ENCODE measurements around the gene TCP11X2.

DNA sequence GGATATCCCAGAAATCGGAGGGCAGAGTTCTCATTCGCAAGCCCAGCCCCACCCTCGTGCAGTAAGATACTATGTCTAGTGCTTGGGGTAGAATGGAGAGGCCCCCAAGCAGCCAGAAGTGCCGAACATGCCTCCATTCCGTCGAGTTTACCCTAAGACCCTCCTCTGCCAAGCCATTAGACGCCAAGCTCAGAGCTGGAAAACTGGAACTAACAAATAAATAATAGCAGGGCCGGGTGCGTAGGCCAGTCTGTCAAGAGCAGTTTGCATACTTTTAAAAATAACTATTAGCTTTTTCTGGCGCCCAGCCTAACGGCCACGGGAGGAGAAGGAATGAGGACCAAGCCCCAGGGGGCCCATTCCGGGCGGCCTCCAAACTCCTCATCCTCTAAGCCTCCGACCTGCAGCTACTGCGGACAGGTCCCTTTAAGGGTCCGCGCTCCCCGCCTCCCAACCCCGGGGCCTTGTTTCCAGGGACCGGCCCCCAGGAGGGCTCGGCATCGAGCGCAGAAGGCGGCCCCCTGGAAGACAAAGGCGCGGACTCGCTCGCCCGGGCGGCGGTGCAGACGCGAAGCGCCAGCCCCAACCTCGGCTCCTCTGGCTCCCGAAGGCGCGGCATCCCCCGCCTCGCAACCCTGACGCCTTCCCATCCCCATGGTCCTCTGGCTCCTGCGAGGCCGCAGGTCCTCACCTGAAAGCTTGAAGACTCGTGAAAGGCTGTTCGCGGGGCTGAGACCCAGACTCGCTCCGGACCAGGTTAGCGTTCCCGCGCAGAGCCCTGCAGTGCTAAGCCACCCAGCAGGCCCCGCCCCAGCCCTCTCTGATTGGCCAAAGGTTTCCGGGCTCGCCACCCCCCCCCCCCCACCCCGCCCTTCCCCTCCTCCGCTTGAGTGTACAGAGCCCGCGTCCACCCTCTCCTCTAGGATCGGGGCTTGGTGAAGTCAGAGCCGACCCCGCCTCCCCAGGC, 44.6 kb upstream of the TCP11X2 start, which contains the start of gene TMSB15A:
- TF ChIP-seq, protein P1, sequence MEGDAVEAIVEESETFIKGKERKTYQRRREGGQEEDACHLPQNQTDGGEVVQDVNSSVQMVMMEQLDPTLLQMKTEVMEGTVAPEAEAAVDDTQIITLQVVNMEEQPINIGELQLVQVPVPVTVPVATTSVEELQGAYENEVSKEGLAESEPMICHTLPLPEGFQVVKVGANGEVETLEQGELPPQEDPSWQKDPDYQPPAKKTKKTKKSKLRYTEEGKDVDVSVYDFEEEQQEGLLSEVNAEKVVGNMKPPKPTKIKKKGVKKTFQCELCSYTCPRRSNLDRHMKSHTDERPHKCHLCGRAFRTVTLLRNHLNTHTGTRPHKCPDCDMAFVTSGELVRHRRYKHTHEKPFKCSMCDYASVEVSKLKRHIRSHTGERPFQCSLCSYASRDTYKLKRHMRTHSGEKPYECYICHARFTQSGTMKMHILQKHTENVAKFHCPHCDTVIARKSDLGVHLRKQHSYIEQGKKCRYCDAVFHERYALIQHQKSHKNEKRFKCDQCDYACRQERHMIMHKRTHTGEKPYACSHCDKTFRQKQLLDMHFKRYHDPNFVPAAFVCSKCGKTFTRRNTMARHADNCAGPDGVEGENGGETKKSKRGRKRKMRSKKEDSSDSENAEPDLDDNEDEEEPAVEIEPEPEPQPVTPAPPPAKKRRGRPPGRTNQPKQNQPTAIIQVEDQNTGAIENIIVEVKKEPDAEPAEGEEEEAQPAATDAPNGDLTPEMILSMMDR (IDR thresholded peaks at IDR 0.05): no peak
- TF ChIP-seq POLR2A (IDR thresholded peaks at IDR 0.05): no peak

Data from heart left ventricle (tissue), 13 donors.